GM21390 (cell line): Measurements from ENCODE around the gene MYL6.

Experiments used
- ATAC-seq: cut with Tn5 transposase; IDR thresholded peaks from one replicate; pipeline ENCODE4 v1.9.1; 2021; ENCODE audit not compliant: unreplicated experiment

Gene MYL6

DNA sequence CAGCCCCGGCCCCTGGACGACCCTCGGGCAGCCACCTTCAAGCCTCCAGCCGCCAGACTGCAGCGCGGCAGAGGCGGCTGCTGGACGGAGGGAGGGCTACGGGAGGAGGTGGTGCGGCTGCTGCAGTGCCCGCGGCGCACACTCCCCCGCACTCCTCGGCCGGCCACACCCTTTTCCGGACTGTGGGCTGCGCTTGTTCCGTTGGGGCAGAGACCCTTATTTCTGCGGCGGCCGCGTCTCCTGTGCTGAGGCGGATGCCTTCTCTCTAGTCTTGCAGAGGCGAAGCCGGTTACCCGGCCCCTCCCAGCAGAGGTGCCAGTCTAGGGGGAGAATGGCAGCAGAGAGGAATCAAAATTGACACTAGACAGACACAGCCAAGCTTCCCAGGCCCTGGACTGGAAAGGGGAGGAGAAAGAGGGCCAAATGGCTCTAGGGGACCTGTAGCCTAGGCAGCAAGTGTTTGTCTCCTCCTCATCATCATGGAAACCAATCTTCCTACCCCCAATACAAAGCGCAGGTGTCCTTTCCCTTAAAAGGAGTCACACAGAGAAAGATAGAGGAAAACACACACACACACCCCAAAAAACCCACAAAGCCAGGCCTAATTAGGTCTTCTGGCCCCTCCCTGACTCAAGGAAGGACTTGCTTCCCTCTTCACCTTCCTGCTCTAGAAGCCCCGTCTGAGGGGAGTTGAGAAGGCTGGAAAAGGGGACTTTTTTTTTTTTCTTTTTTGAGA is 28.8 kb upstream of the MYL6 start:
- ATAC-seq = peak; percentile 31

DNA sequence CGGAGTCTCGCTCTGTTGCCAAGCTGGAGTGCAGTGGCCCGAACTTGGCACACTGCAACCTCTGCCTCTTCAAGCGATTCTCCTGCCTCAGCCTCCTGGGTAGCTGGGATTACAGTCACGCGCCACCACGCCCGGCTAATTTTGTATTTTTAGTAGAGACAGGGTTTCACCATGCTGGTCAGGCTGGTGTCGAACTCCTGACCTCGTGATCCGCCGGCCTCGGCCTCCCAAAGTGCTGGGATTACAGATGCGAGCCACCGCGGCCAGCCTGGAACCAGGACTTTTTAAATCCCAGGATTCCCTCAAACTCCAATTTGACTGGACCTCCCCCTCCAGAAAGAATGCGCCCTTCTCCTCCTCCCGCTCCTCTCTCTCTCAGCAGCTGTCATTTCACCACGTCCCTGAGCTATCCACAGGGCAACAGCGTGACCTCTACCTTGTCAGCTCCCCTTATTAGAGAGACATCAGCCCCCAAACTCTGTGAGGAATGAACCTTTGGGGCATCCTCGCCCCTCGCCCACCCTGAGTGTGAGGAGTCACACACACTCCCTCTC is 28.1 kb upstream of the MYL6 start:
- no peak for ATAC-seq

DNA sequence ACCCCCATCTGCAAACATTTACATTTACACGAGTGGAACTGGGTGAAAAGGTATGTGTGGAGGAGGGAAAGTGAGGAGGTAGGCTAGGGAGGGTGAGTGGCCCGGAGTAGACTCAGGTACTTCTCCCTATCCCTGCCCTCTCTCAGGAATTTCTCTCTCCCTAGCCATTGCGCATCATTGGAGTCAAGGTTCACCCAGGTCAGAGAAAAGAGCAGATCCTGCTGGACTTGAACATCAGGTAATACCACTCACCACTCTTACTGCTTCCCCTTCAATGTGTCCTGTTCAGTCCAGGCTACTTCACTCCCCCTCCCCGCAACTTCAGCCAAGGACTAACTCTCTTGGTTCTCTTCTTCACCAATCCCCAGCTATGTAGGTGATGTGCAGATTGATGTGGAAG is 27.3 kb upstream of the MYL6 start:
- ATAC-seq = no peak

DNA sequence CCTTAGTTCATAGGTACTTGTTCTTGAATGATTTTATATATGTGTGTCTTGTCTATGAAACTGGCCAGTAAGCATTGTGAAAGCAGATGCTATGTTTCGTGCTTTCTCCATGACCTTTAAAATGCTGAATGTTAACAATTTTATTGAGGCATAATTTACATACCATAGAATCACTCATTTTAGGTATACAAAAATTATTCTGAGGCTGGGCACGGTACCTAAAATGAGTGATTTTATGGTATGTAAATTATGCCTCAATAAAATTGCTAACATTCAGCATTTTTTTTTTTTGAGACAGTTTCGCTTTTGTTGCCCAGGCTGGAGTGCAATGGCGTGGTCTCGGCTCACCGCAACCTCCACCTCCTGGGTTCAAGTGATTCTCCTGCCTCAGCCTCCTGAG is 23.3 kb upstream of the MYL6 start:
- ATAC-seq = no peak

DNA sequence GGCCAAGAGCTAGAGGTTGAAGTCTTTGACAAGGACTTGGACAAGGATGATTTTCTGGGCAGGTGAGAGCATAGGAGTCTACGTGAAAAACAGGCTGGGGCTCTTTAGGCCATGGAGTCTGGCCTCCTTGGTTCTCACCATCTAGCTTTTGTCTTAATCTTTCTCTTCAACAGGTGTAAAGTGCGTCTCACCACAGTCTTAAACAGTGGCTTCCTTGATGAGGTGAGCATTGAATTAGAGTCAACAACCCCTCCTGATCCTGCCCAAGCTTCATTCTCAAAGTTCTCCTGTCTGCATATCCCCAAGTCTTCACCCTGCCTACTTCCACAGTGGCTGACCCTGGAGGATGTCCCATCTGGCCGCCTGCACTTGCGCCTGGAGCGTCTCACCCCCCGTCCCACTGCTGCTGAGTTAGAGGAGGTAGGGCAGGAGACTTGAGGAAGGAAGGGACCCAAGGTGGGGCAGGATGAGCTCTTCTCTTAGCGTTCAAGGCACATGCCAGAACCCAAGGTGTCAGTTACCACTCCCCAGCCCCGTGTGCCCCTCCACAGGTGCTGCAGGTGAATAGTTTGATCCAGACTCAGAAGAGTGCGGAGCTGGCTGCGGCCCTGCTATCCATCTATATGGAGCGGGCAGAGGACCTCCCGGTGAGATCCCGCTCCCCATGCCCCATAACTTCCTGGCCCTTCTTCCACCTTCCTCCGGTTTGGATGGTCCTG is 20.1 kb upstream of the MYL6 start:
- ATAC-seq = no peak

DNA sequence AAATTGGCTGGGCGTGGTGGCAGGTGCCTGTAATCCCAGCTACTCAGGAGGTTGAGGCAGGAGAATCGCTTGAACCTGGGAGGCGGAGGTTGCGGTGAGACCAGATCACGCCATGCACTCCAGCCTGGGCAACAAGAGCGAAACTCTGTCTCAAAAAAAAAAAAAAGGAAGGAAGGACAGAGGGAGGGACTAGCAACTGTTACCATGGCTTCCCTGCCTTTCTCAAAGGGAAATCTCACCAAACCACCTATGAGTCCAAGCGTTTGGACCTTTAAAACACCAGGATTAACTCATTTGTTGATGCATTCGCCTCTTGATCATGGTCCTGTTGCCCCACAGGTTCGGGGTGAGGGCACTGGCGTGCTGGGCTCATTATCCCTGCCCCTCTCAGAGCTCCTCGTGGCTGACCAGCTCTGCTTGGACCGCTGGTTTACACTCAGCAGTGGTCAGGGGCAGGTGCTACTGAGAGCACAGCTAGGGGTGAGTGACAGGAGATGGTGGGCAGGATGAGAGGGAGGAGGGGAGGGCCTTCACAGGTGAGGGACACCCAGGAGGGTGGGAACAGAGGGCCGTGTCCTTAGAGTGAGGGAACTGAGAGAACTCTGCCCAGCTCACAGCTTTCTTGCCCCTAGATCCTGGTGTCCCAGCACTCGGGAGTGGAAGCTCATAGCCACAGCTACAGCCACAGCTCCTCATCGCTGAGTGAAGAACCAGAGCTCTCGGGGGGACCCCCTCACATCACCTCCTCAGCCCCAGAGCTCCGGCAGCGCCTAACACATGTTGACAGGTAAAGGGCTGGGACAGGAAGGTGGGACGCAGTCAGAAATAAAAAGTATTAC is 16.0 kb upstream of the MYL6 start:
- ATAC-seq = no peak

DNA sequence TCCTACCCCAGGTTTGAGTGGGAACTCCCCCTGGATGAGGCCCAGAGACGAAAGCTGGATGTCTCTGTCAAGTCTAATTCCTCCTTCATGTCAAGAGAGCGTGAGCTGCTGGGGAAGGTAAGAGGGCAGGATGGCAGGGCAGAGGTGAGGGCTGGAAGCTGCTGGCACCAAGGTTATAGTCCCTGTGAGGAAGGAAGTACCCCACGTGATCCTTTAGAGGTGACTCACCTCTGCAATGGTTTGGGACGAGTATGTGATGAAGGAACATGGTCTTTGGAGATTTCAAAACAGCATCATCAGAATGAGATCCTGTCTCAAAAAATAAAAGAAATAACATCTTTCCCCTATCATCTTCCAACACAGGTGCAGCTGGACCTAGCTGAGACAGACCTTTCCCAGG is 14.9 kb upstream of the MYL6 start:
- ATAC-seq = no peak

DNA sequence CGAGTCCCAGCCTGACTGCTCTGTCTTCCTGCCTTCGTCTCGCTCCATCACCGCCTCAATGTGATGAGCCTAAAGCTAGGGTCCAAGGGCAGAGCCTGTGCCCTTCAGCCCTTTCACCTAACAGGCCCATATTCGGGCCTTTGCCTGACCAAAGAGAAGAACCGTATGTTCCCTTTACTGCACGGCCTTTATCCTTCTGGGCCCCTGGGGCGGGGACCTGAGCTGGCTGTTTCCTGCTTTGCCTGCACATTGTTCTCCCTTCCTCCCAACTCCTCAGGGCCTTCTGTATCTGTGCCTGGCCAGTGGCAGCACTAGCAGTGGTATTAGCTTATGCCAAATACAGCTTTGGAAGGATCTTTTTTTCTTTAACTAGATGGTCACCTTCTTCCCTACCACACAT is 14.3 kb upstream of the MYL6 start:
- no peak for ATAC-seq

DNA sequence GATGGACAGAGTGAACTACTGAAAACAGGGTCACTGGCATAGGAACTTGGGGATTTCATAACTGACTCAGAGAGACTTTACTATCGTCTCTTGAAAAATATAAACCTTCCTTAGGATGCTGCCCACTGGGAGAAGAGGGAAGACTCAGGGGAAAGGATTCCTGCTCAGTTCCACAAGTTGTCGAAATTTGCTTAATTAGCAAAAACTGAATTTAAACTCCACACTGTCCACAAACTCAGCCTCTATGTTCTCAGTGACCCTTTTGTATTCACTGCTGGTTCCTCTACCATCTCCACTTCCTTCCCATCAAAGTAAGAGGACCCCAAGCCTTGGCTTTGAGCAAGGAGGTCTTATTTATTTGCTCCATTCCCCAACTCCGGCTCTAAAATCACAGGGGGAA is 12.9 kb upstream of the MYL6 start:
- ATAC-seq = no peak

DNA sequence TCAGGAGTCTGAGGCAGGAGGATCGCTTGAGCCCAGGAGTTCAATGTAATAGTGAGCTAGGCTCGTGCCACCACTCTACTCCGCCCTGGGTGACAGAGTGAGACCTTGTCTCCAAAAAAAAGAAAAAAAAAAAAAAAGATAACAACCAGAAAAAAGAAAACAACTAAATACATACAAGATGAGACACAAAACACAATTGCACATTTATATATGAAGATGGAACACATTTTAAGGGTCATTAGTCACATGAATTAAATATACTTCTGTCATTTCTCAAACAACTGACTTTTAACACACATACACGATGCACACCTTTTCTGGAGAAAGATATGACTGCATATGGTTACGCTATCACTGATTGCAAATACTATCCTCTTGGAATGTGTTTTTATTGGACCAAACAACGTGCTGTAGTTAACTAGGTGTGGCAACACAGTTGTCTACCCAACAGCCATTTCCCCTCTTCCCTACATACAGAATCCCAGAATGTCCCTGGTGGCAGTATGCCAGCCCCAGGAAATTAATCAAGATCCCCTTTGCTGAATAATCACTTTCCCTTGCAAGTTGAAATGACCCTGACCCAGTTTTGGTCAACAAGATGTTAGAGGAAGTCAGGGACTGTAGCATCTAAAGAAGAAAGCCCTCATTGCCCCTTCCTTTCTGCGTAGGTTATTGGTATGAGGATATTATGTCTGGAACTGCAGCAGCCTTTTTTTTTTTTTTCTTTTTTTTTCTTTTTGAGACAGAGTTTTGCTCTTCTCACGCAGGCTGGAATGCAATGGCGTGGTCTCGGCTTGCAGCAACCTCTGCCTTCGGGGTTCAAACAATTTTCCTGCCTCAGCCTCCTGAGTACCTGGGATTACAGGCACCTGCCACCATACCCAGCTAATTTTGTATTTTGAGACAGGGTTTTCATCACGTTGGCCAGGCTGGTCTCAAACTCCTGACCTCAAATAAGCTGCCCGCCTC is 11.4 kb upstream of the MYL6 start:
- no peak for ATAC-seq

DNA sequence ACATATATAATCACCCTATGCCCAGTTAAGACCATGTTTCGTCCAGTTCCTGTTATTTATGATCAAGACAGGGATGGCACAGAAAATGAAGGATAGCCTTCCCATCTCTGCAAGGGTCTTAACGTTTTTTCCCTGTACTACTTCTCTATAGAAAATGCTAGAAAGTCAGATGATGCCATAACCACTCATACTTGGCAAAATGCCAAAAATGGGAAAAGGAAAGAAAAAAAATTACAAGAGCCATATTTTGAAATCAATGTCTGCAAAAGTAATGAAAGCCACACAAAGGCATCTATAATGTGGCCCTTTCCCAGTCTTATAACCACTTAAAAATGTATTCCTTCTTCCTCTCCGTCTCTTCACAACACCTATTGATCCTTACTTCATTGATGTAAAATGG is 7.6 kb upstream of the MYL6 start:
- no peak for ATAC-seq

DNA sequence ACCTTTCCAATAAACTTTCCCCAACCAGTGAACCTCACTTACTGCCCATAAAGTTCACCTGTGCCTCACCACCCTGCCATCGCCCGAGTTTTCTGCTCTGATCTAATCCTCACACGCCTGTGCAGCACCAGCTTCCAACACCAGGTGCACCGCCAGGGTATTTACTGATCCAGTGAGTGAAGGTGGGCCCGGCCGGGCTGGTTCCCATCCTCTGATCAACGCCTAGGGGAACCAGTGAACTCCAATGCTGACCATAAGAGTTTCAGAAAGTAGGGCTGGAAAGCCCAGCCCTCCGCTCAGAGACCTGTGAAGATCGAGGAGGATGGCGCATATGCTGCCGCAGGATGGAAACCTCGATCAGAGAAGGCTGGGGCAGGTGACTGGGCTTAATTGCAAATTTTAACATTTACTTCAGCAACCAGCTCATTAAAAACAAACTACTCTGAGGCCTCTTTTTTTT is 6.5 kb upstream of the MYL6 start:
- ATAC-seq = peak; percentile 51

DNA sequence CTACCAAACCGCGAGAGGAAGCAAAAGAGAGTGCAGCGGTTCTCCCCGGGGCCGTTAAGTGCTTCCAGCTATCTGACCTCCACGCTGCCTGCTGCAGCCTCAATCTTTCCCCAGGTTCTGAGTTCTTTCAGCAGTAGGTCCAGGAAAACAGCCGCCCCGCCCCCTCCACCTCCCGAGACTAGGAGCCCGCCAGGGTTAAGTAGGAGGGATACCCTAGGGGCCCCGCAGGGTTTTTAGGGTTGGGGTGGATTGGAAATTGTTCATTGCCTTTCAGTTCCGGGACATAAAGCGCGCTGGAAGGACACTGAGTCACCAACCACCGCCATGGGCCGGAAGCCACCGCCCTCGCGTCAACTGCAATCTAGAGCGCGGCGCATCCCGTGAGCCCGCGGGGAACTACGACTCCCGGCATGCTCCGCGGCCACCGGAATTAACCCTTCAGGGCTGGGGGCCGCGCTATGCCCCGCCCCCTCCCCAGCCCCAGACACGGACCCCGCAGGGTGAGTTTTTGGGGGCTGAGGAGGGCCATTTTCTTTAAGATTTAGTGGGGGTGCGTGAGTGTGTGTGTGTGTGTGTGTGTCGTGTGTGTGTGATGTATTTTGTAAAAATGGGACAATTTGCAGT is 5.9 kb upstream of the MYL6 start, which contains the start of gene MYL6B:
TSS of gene MYL6B (plus strand) at position 456 of the 624 bp plus-strand sequence. CDS start 1,332 bp downstream, outside the sequence.
- ATAC-seq = peak; percentile 76

DNA sequence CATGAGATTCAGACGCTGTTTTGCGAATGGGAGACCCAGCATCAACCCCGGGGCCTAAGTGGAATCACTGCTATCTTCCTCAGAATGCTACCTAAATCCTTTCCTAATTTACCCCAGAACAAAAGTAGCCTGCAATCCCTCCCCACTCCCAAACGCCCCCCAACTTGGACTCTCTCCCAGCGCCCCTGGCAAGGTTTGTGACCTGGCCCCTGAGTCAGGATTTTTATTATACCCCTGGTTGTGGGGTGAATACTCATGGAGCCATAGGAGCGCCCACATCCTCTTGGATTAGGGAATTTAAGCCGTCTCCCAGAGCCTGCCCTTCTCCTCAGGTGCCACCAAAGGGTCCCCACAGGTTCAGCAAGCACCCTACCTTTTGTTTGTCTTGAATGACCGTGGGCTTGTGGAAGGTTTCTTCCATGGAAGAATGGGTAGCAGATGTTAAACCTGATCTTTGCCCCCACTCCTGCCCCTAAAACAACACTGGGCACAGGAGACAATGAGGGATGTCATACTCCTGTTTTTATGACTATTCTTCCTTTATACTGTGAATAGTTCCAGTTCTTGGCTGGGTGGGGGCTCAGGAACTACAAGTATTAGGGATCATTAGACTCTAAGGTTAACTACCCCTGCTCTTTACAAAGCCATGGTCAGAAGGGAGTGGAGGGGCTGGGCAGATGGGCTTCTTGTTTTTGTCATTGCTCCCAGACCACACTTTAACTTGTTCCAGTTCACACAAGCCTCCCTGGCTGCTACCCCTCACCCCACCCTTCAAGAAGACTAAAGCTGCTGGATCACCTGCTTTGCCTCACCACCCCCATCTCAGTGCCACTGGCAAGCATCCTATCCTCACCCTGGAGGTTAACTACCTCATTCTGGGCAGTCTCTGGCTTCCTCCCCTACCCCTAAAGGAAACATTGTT is 5.1 kb upstream of the MYL6 start:
- no peak for ATAC-seq

DNA sequence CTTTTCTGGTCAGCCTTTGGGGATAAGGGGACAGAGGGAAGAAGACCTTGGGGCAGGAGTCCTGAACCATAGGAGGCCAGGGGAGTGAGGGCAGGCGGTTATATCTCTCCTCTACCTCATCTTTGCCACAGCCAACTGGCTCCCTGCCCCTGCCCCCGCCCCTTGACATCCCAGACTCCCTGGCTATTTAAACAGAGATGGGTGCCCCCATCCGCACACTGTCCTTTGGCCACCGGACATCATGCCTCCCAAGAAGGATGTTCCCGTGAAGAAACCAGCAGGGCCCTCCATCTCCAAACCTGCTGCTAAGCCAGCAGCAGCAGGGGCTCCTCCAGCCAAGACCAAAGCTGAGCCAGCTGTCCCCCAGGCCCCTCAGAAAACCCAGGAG is 4.5 kb upstream of the MYL6 start:
- ATAC-seq = no peak

DNA sequence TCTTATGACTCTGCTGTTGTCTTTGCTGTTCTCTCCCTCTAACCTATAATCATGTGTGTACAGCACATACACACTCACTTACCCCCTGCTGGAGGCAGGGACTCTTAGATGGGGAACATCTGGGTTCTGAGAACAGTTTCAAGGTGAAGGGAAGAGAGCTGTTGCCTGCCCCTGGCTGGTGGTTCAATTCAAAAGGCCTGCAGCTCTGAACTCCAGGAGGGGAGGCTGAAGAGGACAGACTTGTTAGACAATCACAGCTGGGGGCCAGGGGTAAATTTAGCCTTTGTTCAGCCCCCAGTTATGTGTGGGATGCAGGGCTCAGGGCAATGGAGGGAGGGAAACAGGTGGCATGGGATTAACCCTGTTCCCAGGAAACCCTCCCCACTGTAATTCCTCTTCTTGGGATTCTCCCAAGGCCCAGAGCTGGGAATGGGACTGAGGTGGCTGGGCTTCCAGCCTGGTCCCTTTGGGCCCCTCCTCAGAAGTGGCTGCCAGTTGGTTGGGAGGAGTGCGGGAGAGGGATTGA is 3.9 kb upstream of the MYL6 start:
- no peak for ATAC-seq

DNA sequence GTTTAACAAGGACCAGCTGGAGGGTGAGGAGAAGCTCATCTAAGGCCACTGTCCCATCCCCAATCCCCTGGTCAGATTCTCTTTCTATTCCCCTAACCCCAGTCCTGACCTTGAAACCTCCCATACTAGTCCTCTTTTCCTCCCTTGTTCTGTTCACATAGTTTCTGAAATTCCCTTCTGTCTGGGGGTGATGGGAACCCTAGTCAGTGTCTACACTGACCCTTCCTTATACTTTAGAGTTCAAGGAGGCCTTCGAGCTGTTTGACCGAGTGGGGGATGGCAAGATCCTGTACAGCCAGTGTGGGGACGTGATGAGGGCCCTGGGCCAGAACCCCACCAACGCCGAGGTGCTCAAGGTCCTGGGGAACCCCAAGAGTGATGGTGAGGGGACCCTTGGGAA is 3.3 kb upstream of the MYL6 start:
- no peak for ATAC-seq

DNA sequence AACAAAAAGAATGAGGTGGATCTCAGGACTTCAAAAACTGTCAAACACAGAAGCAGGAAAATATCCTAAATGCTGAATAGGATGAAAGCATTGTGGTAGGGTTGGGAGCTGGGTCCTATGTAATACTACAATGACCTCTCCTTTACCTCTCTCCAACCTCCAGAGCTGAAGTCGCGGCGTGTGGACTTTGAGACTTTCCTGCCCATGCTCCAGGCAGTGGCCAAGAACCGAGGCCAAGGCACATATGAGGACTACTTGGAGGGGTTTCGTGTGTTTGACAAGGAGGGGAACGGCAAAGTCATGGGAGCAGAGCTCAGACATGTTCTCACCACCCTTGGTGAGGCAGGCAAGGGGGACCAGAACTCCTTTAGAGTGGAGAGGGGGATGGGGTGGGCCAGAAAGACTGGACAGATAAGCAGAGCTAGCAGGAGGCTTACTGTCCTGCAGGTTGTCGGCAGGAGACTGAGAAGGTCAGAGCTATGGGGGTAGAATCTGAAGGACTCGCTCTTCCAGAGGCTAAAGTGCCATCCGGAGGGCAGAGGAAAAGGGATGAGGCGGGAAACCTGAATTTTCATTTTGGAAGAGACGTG is 2.8 kb upstream of the MYL6 start:
- ATAC-seq = no peak
